K562 (cell line): Measurements from ENCODE around the gene MOB4. TPM values are rescaled to one million over a fixed set of nuclear protein-coding genes. Genes with fewer than 3 reads are reported as not detected.
A peak's percentile ranks its signal among the peaks of the same experiment; 100 is the strongest.

ENCODE experiments used
- ATAC-seq: fragments of 200-7000 bp; cut with Tn5 transposase; 3 replicates; pipeline ENCODE4 v1.9.1; 2020; ENCODE audit warnings: moderate library complexity
- BruUV-seq: library from RNA; stranded (reverse); fragments of 400-500 nt; replicated peaks from 2 replicates; lab custom pipeline; 2021; lab: Mats Ljungman, UMichigan
- CTCF ChIA-PET: fragments of 300-600 bp; formaldehyde crosslinking; extraction: SDS; loops from one replicate; lab custom pipeline; 2021; ENCODE audit warnings: low intra/inter-chr PET ratio; lab: Yijun Ruan, JAX
- POLR2A ChIA-PET: fragments of 300-600, 350-650 bp; sonication (Branson Sonifier 250); formaldehyde crosslinking; extraction: SDS; loops from one replicate; lab custom pipeline; 2021; ENCODE audit warnings: antibody characterized with exemption, inconsistent platforms; lab: Yijun Ruan, JAX
- DNase-seq, 4 experiments: peaks; one replicate each; pipeline versions ENCODE4 v3.0.0 to v3.0.0-alpha.2; 2011 to 2018; ENCODE audit warnings: low spot score in 3 of 4, mixed read lengths in 3 of 4; ENCODE audit errors: extremely low read depth in 1 of 4
- FAIRE-seq: peaks from 2 replicates; lab custom pipeline; 2011; peaks lifted over from hg19 to GRCh38; lab: Jason Lieb, UNC
- H2AFZ ChIP-seq: 2 replicates; pipeline ENCODE4 v1.6.0; 2011; ENCODE audit warnings: low read depth, low read length, control low read depth, inconsistent platforms
- H3K27ac ChIP-seq: fragments of 200-600 bp; 3 replicates; pipeline ENCODE4 v1.8.0; 2011; ENCODE audit warnings: low read depth, mild to moderate bottlenecking, control low read depth, inconsistent platforms, low read length, moderate library complexity, mixed read lengths; ENCODE audit errors: extremely low read depth
- H3K27me3 ChIP-seq, 2 experiments: fragments of 300-600 bp in 1 of 2; 2 replicates in 1 of 2; 3 replicates in 1 of 2; pipeline versions ENCODE4 v1.6.0 to v1.8.0; 2011; ENCODE audit warnings: inconsistent platforms in 2 of 2, low read length in 2 of 2, mild to moderate bottlenecking in 1 of 2, mixed read lengths in 1 of 2, moderate library complexity in 1 of 2; ENCODE audit not compliant: control insufficient read depth in 2 of 2, insufficient read depth in 2 of 2
- H3K36me3 ChIP-seq: fragments of 300-600 bp; 3 replicates; pipeline ENCODE4 v1.8.0; 2011; ENCODE audit warnings: mild to moderate bottlenecking, low read length, inconsistent platforms; ENCODE audit not compliant: control insufficient read depth, insufficient read depth
- H3K4me1 ChIP-seq, 2 experiments: fragments of 200-600 bp in 1 of 2; replicated peaks in 1 of 2; 2 replicates in 1 of 2; 3 replicates in 1 of 2; pipeline versions ENCODE4 v1.5.1 to v1.8.0; 2011; ENCODE audit warnings: inconsistent platforms in 2 of 2, low read length in 2 of 2, mild to moderate bottlenecking in 1 of 2, mixed read lengths in 1 of 2, moderate library complexity in 1 of 2; ENCODE audit not compliant: control insufficient read depth in 2 of 2, insufficient read depth in 2 of 2
- H3K4me2 ChIP-seq: 2 replicates; pipeline ENCODE4 v1.6.1; 2011; ENCODE audit warnings: low read length, control low read depth, inconsistent platforms, mixed read lengths; ENCODE audit not compliant: insufficient read depth
- H3K4me3 ChIP-seq: fragments of 200-600 bp; sonication (generic), shearing (Covaris generic); 2 replicates; pipeline ENCODE4 v1.5.1; 2016; ENCODE audit warnings: control low read depth, inconsistent platforms
- H3K79me2 ChIP-seq: fragments of 200-600 bp; 3 replicates; pipeline ENCODE4 v1.8.0; 2011; ENCODE audit warnings: low read length, inconsistent platforms; ENCODE audit not compliant: control insufficient read depth, insufficient read depth
- H3K9ac ChIP-seq, 2 experiments: 2 replicates each; pipeline versions ENCODE4 v1.6.0 to v1.6.1; 2011; ENCODE audit warnings: low read depth in 2 of 2, low read length in 2 of 2, control low read depth in 1 of 2, inconsistent platforms in 1 of 2, mild to moderate bottlenecking in 1 of 2, mixed read lengths in 1 of 2; ENCODE audit not compliant: insufficient read depth in 1 of 2
- H3K9me1 ChIP-seq: one replicate; pipeline ENCODE4 v1.6.0; 2011; ENCODE audit warnings: inconsistent platforms, mild to moderate bottlenecking, low read length, moderate library complexity; ENCODE audit not compliant: control insufficient read depth, insufficient read depth
- H3K9me3 ChIP-seq: replicated peaks from 2 replicates; pipeline ENCODE4 v1.5.1; 2011; ENCODE audit warnings: low read depth, low read length, inconsistent platforms; ENCODE audit not compliant: control insufficient read depth, insufficient read depth
- H4K20me1 ChIP-seq: replicated peaks from 2 replicates; pipeline ENCODE4 v1.6.1; 2011; ENCODE audit warnings: low read length, inconsistent platforms, mixed read lengths; ENCODE audit not compliant: control insufficient read depth, insufficient read depth
- ATF7 ChIP-seq: fragments of 450-650 bp; IDR thresholded peaks from 2 replicates; pipeline ENCODE4 v1.7.1; 2014; ENCODE audit warnings: mild to moderate bottlenecking, moderate library complexity
- BHLHE40 ChIP-seq: IDR thresholded peaks from 2 replicates; pipeline ENCODE4 v1.6.1; 2011; ENCODE audit warnings: low read length, improper control_type of control experiment
- CBFB ChIP-seq: sonication (generic); formaldehyde crosslinking; IDR thresholded peaks from 2 replicates; pipeline ENCODE4 v1.4.0; 2020; ENCODE audit warnings: mild to moderate bottlenecking, missing genetic modification reagents
- CREB1 ChIP-seq, 2 experiments: sonication (generic) in 1 of 2; formaldehyde crosslinking in 1 of 2; IDR thresholded peaks; 2 replicates each; pipeline versions ENCODE4 v1.6.1 to v1.8.0; 2012 to 2022; ENCODE audit warnings: inconsistent platforms in 1 of 2, mild to moderate bottlenecking in 1 of 2, missing genetic modification reagents in 1 of 2, moderate library complexity in 1 of 2
- ELF4 ChIP-seq: fragments of 450-650 bp; formaldehyde crosslinking; IDR thresholded peaks from 2 replicates; pipeline ENCODE4 v1.4.0; 2022; ENCODE audit warnings: missing genetic modification characterization
- HCFC1 ChIP-seq: IDR thresholded peaks from 2 replicates; pipeline ENCODE4 v1.6.1; 2012; ENCODE audit warnings: low read depth, low read length, improper control_type of control experiment
- KDM5B ChIP-seq: fragments of 200-600 bp; sonication (generic); IDR thresholded peaks from 2 replicates; pipeline ENCODE4 v1.6.1; 2012; ENCODE audit warnings: low read depth, mild to moderate bottlenecking, moderate library complexity, low read length, control low read depth, inconsistent platforms; ENCODE audit not compliant: insufficient replicate concordance
- POLR2AphosphoS5 ChIP-seq: IDR thresholded peaks from 2 replicates; pipeline ENCODE4 v1.6.1; 2011; ENCODE audit warnings: mild to moderate bottlenecking, low read depth, low read length, moderate library complexity; ENCODE audit not compliant: control insufficient read depth, insufficient read depth
- POLR2G ChIP-seq: fragments of 200-400 bp; formaldehyde crosslinking; IDR thresholded peaks from 2 replicates; pipeline ENCODE4 v1.6.1; 2017; ENCODE audit warnings: low read depth, mild to moderate bottlenecking, antibody characterized with exemption, low read length, moderate library complexity
- POU5F1 ChIP-seq: fragments of 150-350 bp; IDR thresholded peaks from 2 replicates; pipeline ENCODE4 v1.6.1; 2014; ENCODE audit warnings: borderline replicate concordance, low read length, low read depth, mild to moderate bottlenecking; ENCODE audit not compliant: partially characterized antibody
- SAP30 ChIP-seq: fragments of 200-600 bp; sonication (generic); IDR thresholded peaks from 2 replicates; pipeline ENCODE4 v1.6.1; 2012; ENCODE audit warnings: borderline replicate concordance, low read depth, mild to moderate bottlenecking, moderate library complexity, low read length, control low read depth, inconsistent platforms; ENCODE audit not compliant: insufficient read depth, poor library complexity, severe bottlenecking
- TAF1 ChIP-seq: IDR thresholded peaks from 2 replicates; pipeline ENCODE4 v1.6.1; 2011; ENCODE audit warnings: mild to moderate bottlenecking, low read length, moderate library complexity; ENCODE audit not compliant: insufficient read depth, control insufficient read depth, severe bottlenecking; ENCODE audit errors: extremely low read depth
- ZBED1 ChIP-seq: IDR thresholded peaks from 2 replicates; pipeline ENCODE4 v1.6.1; 2014
- ZBTB12 ChIP-seq: fragments of 250-450 bp; sonication (Bioruptor Pico); IDR thresholded peaks from 2 replicates; pipeline ENCODE4 v1.4.0; 2020
- ZBTB33 ChIP-seq: sonication (generic); formaldehyde crosslinking; IDR thresholded peaks from 2 replicates; pipeline ENCODE4 v1.8.1; 2023; ENCODE audit warnings: mild to moderate bottlenecking, missing genetic modification reagents
- ZNF263 ChIP-seq: sonication (generic); formaldehyde crosslinking; IDR thresholded peaks from 2 replicates; pipeline ENCODE4 v1.8.0; 2022; ENCODE audit warnings: mild to moderate bottlenecking, missing genetic modification reagents, borderline replicate concordance
- ZNF699 ChIP-seq: fragments of 250-450 bp; sonication (Bioruptor Pico); IDR thresholded peaks from 2 replicates; pipeline ENCODE4 v1.8.0; 2021; ENCODE audit warnings: mild to moderate bottlenecking, moderate library complexity; ENCODE audit not compliant: insufficient replicate concordance
- WGBS: fragments of 100-300 bp; shearing (Covaris generic); methylation state at CpG from one replicate; pipeline ENCODE4 v1.1.6; 2016; ENCODE audit warnings: low coverage, mixed read lengths; ENCODE audit not compliant: insufficient coverage; ENCODE audit errors: missing lambda C conversion rate; 5-methylcytosine and 5-hydroxymethylcytosine counted together
- in situ Hi-C: fragments of 300-500 bp; cut with MboI; formaldehyde crosslinking; loops from 4 replicates; pipeline ENCODE4 v1.15.0; 2018; ENCODE audit warnings: inconsistent platforms, mixed read lengths
- intact Hi-C: fragments of 100-400 bp; cut with micrococcal nuclease; formaldehyde crosslinking; loops from 2 replicates; pipeline ENCODE4 v1.14.2; 2022
- polyA plus RNA-seq, 8 experiments: library from polyadenylated mRNA; depleted of rRNA in 4 of 8; stranded (reverse) in 5 of 8; unstranded in 3 of 8; fragments of >200 nt; fragmentation: Nextera tagmentation in 2 of 8; fragmentation: Illumina TruSeq in 1 of 8; extraction: Ambion mirVana in 2 of 8; extraction: Trizol in 1 of 8; gene quantifications; 2 replicates each; pipeline versions ENCODE4 v1.2.1 to v1.2.3, GENCODE V29; 2011 to 2014; ENCODE audit warnings: inconsistent platforms in 1 of 8, missing spikeins in 1 of 8
- total RNA-seq, 7 experiments: library from RNA; depleted of rRNA in 6 of 7; stranded (reverse); fragments of >200 nt in 6 of 7; fragmentation: Illumina TruSeq in 2 of 7; extraction: Trizol in 2 of 7; gene quantifications; 2 replicates each; pipeline versions ENCODE4 v1.2.1 to v1.2.3, GENCODE V29; 2011 to 2021; ENCODE audit warnings: low replicate concordance in 1 of 7

Gene MOB4
- total and polyA plus RNA-seq, 9 of the 15 experiments (the other 6 are each of a cell fraction or from before 2014, with no cell fraction given) = 13.5 to 30.8 (median 22.2) TPM

DNA sequence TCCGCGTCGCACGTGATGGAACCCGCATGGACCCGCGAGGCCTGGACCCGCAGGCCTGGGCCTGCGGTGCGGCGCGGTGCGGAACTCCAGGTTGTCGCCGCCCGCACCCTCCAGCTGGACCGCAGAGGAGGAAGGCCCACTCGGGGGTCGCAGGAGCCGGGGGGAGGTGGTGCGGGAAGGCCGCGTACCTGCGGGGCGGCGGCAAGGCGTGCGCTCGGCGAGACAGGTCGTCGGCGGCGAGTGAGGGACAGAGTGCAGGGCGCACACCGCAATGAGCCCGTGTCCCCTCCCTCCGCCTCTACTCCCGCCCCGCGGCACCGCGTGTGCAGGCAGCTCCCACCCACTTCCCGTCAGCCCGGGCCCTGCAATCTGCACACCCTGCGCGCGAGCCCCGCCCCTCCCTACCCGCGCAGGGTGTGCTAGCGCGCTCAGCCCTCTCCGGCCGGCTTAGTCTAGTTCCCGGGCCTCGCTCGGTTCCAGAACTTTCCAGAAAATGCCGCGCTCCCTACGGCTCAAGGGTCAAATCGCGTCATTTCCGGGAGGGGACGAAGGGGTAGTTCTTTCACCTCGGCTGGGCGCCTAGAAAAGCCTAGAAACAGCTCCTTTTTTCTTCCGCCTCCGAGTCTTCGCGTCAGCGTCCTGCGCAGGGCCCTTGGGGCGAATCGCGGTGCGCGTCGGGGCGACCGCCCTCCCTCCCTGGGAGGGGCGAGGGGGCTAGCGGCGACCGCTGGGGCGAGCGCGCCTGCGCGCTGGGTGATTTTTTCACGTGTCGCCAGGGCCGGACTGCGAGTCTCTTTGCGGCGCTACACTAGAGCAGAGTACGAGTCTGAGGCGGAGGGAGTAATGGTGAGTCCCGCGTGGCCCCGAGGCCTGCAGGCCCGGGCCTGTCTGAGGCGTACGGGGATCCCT lies 16.0 kb upstream of the MOB4 start, which contains the start of the genes HSPD1 and HSPE1:
Gene HSPD1 (minus strand): TSS at position 247 of the 909 bp plus-strand sequence. CDS start 992 bp downstream, outside the sequence.
Gene HSPE1 (plus strand): TSS at position 786 of the 909 bp plus-strand sequence. CDS start 58 bp downstream, at position 844.
- Histone ChIP-seq H4K20me1 (peaks cover 14% of the 10 kb centered on the region), H2AFZ (peak within 1 kb of the TSS; percentile 81), H3K9ac (peak within 1 kb of the TSS; percentile 98 to 99), H3K9me3 (no peaks in the 10 kb centered on the region), H3K27ac (peak within 1 kb of the TSS; percentile 95), H3K27me3 (no peaks in the 10 kb centered on the region), H3K79me2 (peaks cover 93% of the 10 kb centered on the region), H3K4me3 (peak within 1 kb of the TSS; percentile 74), H3K36me3 (peaks cover 78% of the 10 kb centered on the region), H3K4me1 (peaks cover 10 to 17% of the 10 kb centered on the region in 2 experiments; a peak in 4 of 5 replicates), H3K4me2 (peak within 1 kb of the TSS; percentile 95), H3K9me1 (no peaks in the 10 kb centered on the region)
- DNase-seq (peak; percentile 81 to 97 (median 87)), FAIRE-seq (peak; percentile 78), ATAC-seq (peak; percentile 92)
- POLR2A ChIA-PET = interaction anchor here (0.6 to 6.5 kb wide), 17 partner anchors 7 to 97 kb away, joined by 3 to 34 read pairs (median 4); partner anchors contain the start of genes COQ10B, MOB4 and SF3B1
- WGBS = under 1% methylated on average over 28 of the region's 104 CpGs
- CTCF ChIA-PET = no interaction called here
- intact Hi-C loops (loop anchor here (1.0 to 5.0 kb wide), 5 partner anchors 15 to 207 kb away; partner anchors contain the start of genes MARS2 and SF3B1), in situ Hi-C loops (no loop called here)
- BruUV-seq = no TSS peak
- peak; percentile 61 for TF ChIP-seq ZNF263 (CRISPR knock-in tag)
- TF ChIP-seq ZBTB12 (CRISPR knock-in tag) = peak; percentile 90
- TF ChIP-seq BHLHE40 = peak; percentile 48
- TF ChIP-seq ATF7 = peak; percentile 91
- peak; percentile 93 for TF ChIP-seq CREB1 (IDR thresholded peaks at IDR 0.05)
- TF ChIP-seq CREB1 (CRISPR knock-in tag; IDR thresholded peaks at IDR 0.05) = peak; percentile 87
- peak; percentile 30; the same call in 1 of the 2 replicates for TF ChIP-seq CBFB (CRISPR knock-in tag)
- TF ChIP-seq HCFC1 = peak; percentile 81
- no peak for TF ChIP-seq POU5F1
- TF ChIP-seq ZBED1 = no peak
- TF ChIP-seq ZNF699 (CRISPR knock-in tag) = no peak
- TF ChIP-seq SAP30 = peak; percentile 55
- peak; percentile 61; the same call in 1 of the 2 replicates for TF ChIP-seq POLR2AphosphoS5
- peak; percentile 73 for TF ChIP-seq KDM5B
- peak; percentile 13; the same call in 1 of the 2 replicates for TF ChIP-seq ZBTB33 (CRISPR knock-in tag)
- TF ChIP-seq POLR2G = peak; percentile 91
- peak; percentile 88 for TF ChIP-seq ELF4
- peak; percentile 67 for TF ChIP-seq TAF1
